GM12892 (cell line): ENCODE data around the gene SLFN12.

Experiments
- POLR2A ChIP-seq: IDR thresholded peaks from 2 replicates; pipeline ENCODE4 v1.6.1; 2011; ENCODE audit warnings: low read depth, low read length, control low read depth
- TAF1 ChIP-seq: IDR thresholded peaks from 2 replicates; pipeline ENCODE4 v1.6.1; 2011; ENCODE audit warnings: low read depth, mild to moderate bottlenecking, control low read depth, low read length, borderline replicate concordance

DNA sequence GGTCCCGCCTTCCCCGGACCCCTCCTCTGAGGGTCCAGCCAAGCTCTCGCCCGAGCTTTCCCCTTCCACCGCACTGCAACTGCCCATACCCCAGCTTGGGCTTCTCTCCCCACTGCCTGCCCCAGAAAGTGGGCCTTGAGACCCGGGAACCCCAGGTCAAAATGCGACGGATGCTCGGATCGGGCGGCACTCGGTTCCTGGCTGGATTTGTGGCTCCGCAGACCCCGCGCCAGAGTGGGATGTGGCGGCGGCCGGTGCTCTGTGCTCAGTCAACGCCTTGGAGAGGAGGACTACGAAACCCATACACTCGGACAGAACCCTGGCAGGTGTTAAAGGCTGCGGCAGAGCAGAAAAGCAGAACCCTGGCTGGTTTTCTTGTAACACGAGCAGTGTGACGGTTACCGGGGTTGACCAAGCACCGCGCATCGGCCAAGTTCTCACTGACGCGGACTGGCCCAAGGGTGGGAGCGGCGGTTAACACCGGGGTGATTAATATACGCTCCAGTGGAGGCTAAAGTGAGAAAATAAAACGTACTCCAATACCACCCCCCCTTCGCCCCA is 17.2 kb upstream of the SLFN12 start:
- TF ChIP-seq POLR2A: no peak
- TF ChIP-seq TAF1: no peak
